ENCODE data around the gene TSKU.

TSKU gene

GRCh38 chr11:76752321-76753143 lies 30.6 kb upstream of the TSKU start:
- no peak for DNase-seq (ENCODE audit: low read depth in 2 of 2)

- no peak for DNase-seq (ENCODE audit: low read depth in 2 of 2)
These were observed 29.7 kb upstream of the TSKU start for GRCh38 chr11:76753449-76753848.

DNA sequence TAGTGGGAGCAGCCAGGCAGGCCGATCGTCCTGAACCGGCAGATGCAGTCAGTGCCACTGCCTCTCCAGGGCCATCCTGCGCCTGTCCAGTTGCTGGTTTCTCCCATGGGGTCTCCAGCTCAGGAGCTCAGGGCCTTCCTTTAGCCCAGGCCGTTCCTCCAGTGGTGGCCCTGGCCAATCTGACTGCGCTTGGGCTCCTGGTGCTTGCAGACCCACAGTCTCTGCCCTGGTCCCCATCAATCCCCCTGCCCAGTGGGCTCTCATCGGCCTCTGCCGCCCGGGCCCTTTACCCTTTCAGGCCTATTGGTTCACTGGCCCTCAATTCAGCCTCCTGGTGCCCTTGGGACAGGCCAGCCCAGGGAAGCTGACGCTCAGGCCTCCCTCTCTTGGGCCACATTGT lies 29.2 kb upstream of the TSKU start:
- DNase-seq (ENCODE audit: low read depth in 2 of 2), result no peak

- no peak for DNase-seq (ENCODE audit: low read depth in 2 of 2)
These were observed 26.8 kb upstream of the TSKU start for GRCh38 chr11:76756341-76756741.

DNA sequence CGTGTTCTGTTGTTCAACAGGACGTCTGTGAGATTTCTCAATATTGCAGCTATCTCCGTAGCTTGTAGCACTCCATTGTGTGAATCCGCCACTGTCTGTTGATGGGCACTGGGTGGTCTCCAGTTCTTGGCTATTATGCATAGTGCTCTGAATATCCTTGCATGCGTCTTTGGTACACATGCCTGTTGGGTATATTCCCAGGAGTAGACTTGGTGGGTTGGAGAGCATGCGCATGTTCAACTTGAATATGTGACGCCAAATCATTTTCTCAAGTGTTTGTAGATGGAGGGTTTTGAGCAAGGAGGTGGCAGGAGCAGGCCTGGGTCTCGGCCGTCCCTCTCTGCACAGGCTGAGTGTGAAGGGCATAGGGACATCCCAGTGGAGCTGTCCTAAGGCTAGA lies 24.8 kb upstream of the TSKU start:
- no peak for DNase-seq (ENCODE audit: low read depth in 2 of 2)

DNA sequence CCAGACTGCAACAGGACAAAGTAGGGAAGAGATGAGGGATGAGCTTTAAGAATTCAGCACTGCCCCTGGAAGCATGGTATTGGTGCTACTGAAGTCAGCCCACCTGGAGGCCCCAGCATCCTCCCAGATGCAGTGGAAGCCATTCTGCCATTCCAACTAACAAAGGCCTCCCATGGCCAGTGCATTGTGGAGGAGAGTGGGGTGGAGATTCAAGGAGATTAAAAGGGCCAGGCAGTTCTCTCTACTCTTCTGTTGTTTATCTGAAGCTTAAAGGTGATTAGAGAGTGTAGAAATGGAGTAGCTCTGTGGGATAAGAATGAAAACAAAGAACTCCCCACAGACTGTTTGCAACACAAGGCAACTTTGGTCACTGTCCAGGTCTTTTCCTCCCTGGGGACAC lies 24.1 kb upstream of the TSKU start:
- no peak for DNase-seq (ENCODE audit: low read depth in 2 of 2)

DNA sequence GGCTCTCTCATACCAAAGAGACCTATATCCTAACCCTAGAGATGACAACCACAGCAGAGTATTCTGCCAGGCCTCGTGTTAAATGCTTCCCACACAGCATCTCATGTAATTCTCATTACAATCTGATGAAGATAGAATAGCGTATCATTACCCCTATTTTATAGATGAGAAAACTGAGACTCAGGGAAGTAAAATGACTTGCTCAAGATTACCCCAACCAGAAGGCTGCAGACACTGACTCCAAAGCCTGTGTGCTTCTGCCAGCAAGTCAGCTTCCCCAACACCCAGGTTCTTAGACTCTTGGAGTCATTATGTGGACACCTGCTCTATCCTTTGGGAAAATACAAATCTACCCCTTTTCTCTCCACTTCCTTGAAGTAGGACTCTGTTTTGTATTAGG lies 23.6 kb upstream of the TSKU start:
- DNase-seq (ENCODE audit: low read depth in 2 of 2), result no peak

DNA sequence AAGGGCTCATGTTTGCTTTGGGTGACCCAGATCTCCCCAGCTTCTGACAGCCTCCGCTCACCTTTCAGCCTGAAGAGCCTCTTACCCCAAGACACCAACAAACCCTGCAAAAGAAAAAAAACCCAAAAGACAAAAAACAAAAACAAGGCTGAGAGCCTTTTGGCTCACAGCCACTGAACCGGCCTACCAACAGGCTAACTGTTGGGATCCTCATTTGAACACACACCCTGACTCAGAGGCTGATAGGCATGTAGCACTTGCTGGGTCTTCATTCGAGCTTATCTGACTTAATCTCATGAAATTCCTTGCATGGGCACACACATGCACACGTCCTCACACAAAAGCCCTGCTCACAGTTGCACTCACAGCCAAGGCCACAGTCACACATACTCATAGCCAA lies 22.9 kb upstream of the TSKU start:
- DNase-seq (ENCODE audit: low read depth in 2 of 2), result no peak

GRCh38 chr11:76761718-76762355 lies 21.3 kb upstream of the TSKU start:
- no peak for DNase-seq (ENCODE audit: low read depth in 2 of 2)

DNA sequence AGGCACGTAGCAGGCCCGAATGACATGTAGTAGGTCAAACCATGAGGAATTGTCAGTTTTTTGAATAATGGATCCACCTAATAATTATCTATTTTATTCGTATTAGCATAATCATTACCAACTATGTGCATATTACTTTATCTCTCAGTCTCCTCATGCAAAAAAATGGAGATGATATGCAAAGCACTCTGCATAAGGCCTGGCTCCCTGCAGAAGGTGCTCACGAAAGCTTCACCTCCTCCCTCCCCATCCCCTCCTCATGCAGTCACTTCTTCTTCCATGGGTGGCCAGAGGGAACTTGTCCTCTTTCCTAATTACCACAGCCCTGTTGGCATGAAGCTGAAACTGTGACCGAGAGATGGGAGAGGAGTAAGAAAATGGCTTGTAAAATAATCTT lies 20.8 kb upstream of the TSKU start:
- no peak for DNase-seq (ENCODE audit: low read depth in 2 of 2)

DNA sequence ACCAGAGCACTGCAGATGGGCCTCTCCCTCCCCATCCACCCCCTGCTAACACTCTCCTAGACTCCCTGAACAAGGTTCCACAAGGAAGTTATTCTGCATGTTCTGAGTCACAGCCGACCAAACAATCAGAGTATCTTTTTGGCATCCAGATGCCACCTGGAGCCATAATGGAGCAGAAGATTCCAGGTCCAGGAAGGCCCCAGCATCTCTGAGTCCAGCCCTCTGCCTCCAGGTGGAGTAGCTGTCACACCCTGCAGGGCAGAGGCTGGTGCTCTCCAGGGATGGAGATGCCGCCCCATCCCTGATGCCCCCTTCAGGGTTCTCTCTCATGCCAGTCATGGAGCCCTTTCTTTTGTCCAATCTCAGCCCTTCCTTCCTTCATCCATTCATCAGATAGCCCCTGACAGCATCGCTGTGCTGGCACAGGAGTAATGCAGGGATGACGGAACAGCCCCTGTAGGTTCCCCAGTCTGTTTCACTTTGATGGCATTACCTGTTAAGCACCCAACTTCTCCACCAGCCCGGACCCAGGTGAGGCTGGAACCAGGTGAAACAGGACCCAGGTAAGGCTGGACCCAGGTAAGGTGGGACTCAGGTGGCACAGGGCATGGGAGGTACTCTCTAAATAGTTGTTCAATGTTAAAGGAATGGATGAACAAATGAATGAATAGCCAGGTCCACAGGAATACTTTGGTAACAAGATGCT lies 20.1 kb upstream of the TSKU start:
- DNase-seq (ENCODE audit: low read depth in 2 of 2), result no peak

- no peak for DNase-seq (ENCODE audit: low read depth in 2 of 2)
These were observed 19.4 kb upstream of the TSKU start for GRCh38 chr11:76763573-76764346.

DNA sequence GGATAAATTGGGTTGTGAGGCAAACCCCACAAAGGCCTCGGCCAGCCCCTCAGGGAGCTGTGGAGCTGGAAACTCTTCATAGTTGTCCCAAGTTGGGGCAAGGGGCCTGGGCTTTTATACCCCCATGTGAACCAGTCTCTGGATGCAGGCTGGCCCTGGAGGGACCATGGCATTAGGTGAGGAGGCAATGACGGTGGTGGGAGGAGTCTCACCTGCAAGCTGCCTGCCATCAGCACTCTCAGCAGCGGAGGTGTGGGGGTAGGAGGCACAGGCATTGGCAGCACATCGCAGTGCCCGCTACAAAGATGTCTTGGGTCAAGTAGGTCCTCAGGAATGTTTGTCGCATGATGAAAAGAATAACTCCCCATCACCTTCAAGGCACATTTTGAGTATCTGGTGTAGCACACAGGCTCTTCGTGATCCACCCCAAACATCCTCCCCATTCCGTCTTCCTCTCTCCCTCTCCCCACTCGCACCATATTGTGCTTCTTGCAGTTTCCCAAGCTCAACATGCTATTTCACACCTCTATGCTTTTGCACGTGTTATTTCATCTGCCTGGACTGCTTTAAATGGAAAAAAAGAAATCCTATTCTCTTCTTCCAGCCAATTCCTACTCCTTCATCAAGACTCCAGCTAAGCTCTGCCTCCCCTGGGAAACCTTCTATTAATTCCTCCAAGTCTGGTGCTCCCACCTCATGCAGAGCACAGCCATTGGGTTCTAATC lies 18.1 kb upstream of the TSKU start:
- DNase-seq (ENCODE audit: low read depth in 2 of 2), result no peak

DNA sequence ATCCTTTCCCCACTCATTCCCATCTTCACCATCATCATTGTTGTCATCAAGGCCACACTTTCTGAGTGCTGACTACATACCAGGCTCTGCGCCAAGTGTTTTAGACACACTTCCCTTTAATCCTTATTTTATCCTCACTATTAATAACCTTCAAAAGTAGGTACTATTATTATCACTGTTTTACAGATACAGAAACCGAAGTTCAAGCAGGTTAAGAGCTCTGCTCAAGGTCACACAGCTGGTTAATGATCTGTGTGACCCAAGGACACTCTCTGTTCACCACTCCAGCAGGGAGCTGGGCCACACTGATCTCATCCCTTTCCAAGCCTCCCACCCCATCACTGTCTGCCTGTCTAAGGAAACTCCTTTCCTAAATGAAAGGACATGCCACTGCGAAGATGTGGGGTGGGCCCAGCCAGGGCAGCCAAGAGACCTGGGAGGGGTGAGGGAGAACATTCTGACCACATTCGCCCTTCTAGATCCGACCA lies 17.2 kb upstream of the TSKU start:
- DNase-seq (ENCODE audit: low read depth in 2 of 2), result no peak

GRCh38 chr11:76766521-76766920 lies 16.6 kb upstream of the TSKU start:
- DNase-seq (ENCODE audit: low read depth in 2 of 2), result no peak

DNA sequence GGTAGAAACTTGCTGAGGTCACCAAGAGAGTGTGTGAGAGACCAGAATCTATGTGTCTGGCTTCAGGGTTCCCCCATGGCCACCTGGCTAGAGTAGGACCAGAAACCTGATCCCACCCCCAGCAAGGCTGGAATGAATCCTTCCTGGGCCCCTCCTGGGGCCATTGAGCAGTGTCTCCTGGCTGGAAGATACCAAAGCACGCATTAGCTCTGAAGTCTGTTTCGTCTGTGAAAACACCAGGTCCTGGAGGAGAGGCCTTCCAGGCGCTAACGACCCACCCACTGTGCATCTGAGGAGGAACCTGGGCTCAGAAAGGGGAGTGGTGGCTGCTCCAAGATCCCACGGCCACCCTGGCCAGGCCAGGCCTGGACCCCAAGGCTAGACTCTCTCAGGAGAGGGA lies 15.5 kb upstream of the TSKU start:
- DNase-seq (ENCODE audit: low read depth in 2 of 2), result no peak

- no peak for DNase-seq (ENCODE audit: low read depth in 2 of 2)
These were observed 14.9 kb upstream of the TSKU start for GRCh38 chr11:76768088-76768908.

GRCh38 chr11:76768909-76769560 lies 14.1 kb upstream of the TSKU start:
- DNase-seq (ENCODE audit: low read depth in 2 of 2), result no peak

DNA sequence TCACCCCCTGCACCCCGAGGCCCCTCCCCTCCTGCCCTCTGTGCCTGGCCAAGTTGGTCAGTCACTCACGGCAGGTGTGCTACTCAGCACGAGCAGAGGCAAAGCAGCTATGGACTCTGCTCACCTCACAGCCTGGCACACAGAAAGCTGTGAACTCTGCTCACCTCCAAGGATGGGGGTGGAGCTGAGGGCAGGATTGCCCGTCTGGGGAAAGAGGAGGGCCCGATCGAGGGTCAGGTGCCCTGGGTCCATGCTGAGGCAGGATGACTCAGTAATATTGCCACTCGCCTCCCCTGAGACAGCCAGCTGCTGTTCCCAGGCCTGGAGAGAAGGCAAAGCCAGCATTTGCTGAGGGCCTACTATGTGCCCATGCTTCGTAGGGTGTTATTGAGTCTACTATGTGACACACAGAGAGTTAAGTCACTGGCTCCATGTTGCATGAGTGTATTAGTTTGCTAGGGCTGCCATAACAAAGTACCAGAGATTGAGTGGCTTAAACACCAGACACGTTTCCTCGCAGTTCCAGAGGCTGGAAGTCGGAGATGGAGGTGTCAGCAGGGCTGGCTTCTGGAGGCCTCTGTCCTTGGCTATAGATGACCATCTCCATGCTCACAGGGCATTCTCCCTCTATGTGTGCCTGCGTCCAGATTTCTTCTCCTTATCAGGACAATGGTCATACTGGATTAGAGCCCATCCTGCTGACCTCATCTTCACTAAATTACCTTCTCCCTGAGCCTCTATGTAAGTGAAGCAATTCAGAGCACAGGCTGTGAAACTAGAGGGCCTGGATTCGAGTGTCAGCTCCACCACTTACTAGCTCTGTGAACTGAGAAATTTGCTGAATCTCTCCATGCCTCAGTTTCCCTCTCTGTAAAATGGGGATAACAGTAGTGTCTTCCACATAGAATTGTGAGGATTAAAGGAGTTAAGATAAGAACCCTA lies 13.2 kb upstream of the TSKU start:
- no peak for DNase-seq (ENCODE audit: low read depth in 2 of 2)

All from activated CD4-positive, alpha-beta T cell treated with anti-CD3 and anti-CD28 coated beads for 24 hours (primary cell).